Measurements from ENCODE around the gene NT5DC4. TPM values are rescaled to one million over a fixed set of nuclear protein-coding genes. Genes with fewer than 3 reads are reported as not detected.

The NT5DC4 gene
- total RNA-seq, 2 donors from 2014 or later: not detected

DNA sequence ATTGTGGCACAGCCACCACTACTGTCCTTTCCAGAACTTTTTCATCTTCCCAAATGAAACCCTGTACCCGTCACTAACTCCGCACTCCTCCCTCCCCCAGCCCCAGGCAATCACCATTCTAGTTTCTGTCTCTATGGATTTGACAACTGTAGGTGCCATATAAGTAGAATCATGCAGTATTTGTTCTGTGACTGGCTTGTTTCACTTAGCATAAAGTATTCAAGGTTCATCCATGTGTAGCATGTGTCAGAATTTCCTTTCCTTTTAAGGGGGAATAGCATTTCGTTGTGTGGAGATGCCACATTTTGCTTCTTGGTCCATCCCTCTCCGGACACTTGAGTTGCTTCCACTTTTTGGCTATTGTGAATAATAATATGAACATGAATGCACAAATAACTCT is 44.4 kb downstream of the NT5DC4 start:
- peaks cover 12% of the 10 kb centered on the region for H3K4me1 ChIP-seq
- H3K9me3 ChIP-seq: no peaks in the 10 kb centered on the region
- no peak for TF ChIP-seq POLR2A (IDR thresholded peaks at IDR 0.05)
- TF ChIP-seq, protein P1, sequence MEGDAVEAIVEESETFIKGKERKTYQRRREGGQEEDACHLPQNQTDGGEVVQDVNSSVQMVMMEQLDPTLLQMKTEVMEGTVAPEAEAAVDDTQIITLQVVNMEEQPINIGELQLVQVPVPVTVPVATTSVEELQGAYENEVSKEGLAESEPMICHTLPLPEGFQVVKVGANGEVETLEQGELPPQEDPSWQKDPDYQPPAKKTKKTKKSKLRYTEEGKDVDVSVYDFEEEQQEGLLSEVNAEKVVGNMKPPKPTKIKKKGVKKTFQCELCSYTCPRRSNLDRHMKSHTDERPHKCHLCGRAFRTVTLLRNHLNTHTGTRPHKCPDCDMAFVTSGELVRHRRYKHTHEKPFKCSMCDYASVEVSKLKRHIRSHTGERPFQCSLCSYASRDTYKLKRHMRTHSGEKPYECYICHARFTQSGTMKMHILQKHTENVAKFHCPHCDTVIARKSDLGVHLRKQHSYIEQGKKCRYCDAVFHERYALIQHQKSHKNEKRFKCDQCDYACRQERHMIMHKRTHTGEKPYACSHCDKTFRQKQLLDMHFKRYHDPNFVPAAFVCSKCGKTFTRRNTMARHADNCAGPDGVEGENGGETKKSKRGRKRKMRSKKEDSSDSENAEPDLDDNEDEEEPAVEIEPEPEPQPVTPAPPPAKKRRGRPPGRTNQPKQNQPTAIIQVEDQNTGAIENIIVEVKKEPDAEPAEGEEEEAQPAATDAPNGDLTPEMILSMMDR (IDR thresholded peaks at IDR 0.05): no peak
- no peak overlapping the region for H3K4me3 ChIP-seq
- no peaks in the 10 kb centered on the region for H3K27me3 ChIP-seq
- no peaks in the 10 kb centered on the region for H3K36me3 ChIP-seq (replicated peaks in 1 of 2; ENCODE audit: insufficient read depth in 1 of 2, low read depth in 2 of 2)
- ATAC-seq: no peak
- no peak overlapping the region for H3K27ac ChIP-seq
- intact Hi-C loops (cut with DNase I): no loop called here
- 65 to 73% methylated on average over 4 of the region's 4 CpGs for WGBS, 2 donors
- no peak for DNase-seq

DNA sequence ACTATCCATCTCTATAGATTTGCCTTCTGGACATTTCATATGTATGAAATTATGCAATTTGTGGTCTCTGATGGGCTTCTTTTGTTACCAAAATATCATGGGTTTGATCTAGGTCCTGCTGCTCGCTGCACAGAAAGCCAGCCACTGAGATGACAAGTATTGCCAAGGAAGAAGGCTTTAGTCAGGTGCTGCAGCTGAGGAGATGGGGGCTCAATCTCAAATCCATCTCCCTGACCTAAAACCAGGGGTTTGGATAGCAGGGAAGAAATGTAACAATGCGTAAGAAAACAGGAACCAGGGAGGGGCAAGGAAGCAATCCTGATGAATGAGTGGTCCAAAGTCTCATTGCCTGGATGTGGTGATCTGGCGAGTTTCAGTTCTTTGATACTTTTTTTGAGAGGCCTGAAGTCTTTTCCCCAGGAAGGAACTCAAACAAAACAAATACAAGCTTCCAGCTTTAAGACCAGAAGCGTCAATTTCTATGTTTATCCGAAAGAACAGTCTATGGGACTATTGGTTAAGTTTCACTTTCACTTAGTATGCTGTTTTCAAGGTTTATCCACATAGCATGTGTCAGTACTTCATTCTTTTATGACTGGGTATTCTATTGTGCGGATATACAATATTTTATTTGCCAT is 47.0 kb downstream of the NT5DC4 start:
- Histone ChIP-seq H3K4me3 (no peak overlapping the region), H3K9me3 (no peaks in the 10 kb centered on the region), H3K4me1 (peaks cover 12% of the 10 kb centered on the region), H3K27ac (no peak overlapping the region), H3K27me3 (no peaks in the 10 kb centered on the region), H3K36me3 (replicated peaks in 1 of 2; ENCODE audit: insufficient read depth in 1 of 2, low read depth in 2 of 2) (no peaks in the 10 kb centered on the region)
- intact Hi-C loops (cut with DNase I): no loop called here
- TF ChIP-seq, protein P1 (IDR thresholded peaks at IDR 0.05): no peak
- no peak for TF ChIP-seq POLR2A (IDR thresholded peaks at IDR 0.05)
- DNase-seq (no peak), ATAC-seq (no peak)
- WGBS, 2 donors: 68 to 78% methylated on average over 6 of the region's 6 CpGs

DNA sequence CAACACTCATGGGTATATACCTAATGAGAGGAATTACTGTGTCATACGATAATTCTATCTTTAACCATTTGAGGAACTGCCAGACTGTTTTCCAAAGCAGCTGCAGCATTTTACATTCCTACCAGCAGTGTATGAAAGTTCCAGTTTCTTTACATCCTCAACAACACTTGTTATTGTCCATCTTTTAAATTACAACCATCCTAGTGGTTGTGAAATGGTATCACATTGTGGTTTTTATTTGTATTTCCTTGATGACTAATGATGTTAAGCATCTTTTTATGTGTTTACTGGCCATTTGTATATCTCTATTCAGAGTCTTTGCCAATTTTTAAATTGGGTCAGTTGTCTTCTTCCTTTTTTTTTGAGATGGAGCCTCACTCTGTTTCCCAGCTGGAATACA is 47.6 kb downstream of the NT5DC4 start:
- Histone ChIP-seq H3K27me3 (no peaks in the 10 kb centered on the region), H3K4me1 (peaks cover 12% of the 10 kb centered on the region), H3K36me3 (replicated peaks in 1 of 2; ENCODE audit: insufficient read depth in 1 of 2, low read depth in 2 of 2) (no peaks in the 10 kb centered on the region), H3K9me3 (no peaks in the 10 kb centered on the region), H3K4me3 (no peak overlapping the region), H3K27ac (no peak overlapping the region)
- ATAC-seq: no peak
- 55 to 63% methylated on average over 1 of the region's 1 CpG for WGBS, 2 donors
- no peak for DNase-seq
- intact Hi-C loops (cut with DNase I): no loop called here
- no peak for TF ChIP-seq POLR2A (IDR thresholded peaks at IDR 0.05)
- TF ChIP-seq, protein P1 (IDR thresholded peaks at IDR 0.05): no peak

DNA sequence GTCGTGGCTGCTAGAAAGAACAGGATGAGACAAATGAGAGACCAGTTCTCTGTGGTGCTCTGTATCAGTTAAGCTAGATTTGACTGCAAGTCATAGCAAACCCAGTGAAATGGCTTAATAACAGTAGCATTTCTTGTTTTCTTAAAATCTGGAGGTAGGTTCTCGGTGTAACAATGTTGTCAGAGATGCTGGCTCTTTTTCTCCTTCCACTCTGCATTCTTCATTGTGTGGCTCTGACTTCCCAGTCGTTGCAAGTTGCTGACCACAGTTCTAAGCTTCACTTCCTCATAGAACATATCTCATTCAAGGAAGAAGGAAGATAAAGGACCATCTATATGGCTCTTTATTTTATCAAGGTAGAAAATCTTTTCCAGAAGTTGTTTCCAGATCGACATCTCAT is 51.5 kb downstream of the NT5DC4 start:
- no peak for ATAC-seq
- no peaks in the 10 kb centered on the region for H3K4me1 ChIP-seq
- no peaks in the 10 kb centered on the region for H3K27me3 ChIP-seq
- no peaks in the 10 kb centered on the region for H3K9me3 ChIP-seq
- DNase-seq: no peak
- intact Hi-C loops (cut with DNase I): no loop called here
- WGBS, 2 donors: 55 to 71% methylated on average over 4 of the region's 4 CpGs
- no peak overlapping the region for H3K27ac ChIP-seq
- H3K36me3 ChIP-seq (replicated peaks in 1 of 2; ENCODE audit: insufficient read depth in 1 of 2, low read depth in 2 of 2): no peaks in the 10 kb centered on the region
- H3K4me3 ChIP-seq: no peak overlapping the region
- TF ChIP-seq, protein P1 (IDR thresholded peaks at IDR 0.05): no peak
- TF ChIP-seq POLR2A (IDR thresholded peaks at IDR 0.05): no peak

DNA sequence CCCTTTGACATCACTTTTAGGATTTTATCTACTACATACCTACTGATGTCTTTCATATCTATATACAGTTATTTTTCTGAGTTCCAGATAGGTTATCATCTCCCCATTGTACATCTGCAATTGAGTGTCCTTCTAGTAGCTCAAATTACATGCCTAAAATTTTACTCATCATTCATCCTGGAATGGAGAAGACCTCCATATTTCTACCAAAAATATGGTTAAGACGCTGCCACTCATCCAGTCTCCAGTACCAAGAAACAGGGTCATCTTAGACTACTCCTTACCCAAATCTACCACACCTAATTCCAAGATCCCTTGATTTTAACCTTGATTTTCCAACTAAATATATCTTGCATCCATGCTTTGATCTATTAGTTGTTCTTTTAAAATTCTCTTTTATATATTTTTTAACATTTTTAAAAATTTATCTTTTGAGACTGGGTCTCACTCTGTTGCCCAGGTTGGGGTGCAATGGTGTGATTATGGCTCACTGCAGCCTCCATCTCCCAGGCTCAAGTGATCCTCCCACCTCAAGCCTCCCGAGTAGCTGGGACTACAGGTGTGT is 52.2 kb downstream of the NT5DC4 start:
- ATAC-seq (no peak), DNase-seq (no peak)

More for the DNA sequence above, 52.2 kb downstream of the NT5DC4 start:
- H3K4me1 ChIP-seq: no peaks in the 10 kb centered on the region
- 19 to 53% methylated on average over 2 of the region's 2 CpGs for WGBS, 2 donors
- no peaks in the 10 kb centered on the region for H3K36me3 ChIP-seq (replicated peaks in 1 of 2; ENCODE audit: insufficient read depth in 1 of 2, low read depth in 2 of 2)
- intact Hi-C loops (cut with DNase I): no loop called here
- TF ChIP-seq, protein P1 (IDR thresholded peaks at IDR 0.05): no peak
- no peak for TF ChIP-seq POLR2A (IDR thresholded peaks at IDR 0.05)
- no peak overlapping the region for H3K27ac ChIP-seq
- no peaks in the 10 kb centered on the region for H3K9me3 ChIP-seq
- no peaks in the 10 kb centered on the region for H3K27me3 ChIP-seq
- H3K4me3 ChIP-seq: no peak overlapping the region

Data from body of pancreas (tissue), 4 donors.